Measurements from ENCODE around the gene GYS1. TPM values are rescaled to one million over a fixed set of nuclear protein-coding genes. Genes with fewer than 3 reads are reported as not detected.
A peak's percentile ranks its signal among the peaks of the same experiment; 100 is the strongest.

The GYS1 gene
- total RNA-seq, 4 donors from 2014 or later: 26.4 to 42.0 (median 31.6) TPM

DNA sequence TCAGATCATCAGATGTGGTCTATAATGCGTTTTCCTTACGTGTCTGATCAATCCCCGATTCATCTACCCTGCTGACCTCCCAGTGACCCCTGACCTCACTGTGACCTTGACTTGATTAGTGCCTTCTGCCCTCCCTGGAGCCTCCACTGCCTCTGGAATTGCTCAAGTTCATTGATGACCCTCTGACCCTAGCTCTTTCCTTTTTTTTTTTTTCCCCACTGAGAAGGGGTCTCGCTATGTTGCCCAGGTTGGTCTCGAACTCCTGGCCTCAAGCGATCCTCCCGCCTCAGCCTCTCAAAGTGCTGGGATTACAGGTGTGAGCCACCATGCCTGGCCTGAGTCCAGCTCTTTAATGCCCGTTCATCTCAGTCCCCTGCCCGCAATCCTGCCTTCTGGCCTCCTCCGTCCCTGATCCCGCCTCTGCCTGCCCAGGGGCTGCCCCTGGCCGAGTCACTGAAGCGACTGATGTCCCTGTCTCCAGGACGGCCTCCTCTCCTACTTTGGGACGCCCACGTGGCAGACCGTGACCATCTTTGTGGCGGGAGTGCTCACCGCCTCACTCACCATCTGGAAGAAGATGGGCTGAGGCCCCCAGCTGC, 32.0 kb downstream of the GYS1 start:
- Histone ChIP-seq H3K9me3 (no peaks in the 10 kb centered on the region), H3K27me3 (no peaks in the 10 kb centered on the region), H3K4me3 (no peak overlapping the region), H3K27ac (no peak overlapping the region), H3K36me3 (peaks cover under 1% of the 10 kb centered on the region), H3K4me1 (peaks cover 30% of the 10 kb centered on the region)
- TF ChIP-seq, protein P1, sequence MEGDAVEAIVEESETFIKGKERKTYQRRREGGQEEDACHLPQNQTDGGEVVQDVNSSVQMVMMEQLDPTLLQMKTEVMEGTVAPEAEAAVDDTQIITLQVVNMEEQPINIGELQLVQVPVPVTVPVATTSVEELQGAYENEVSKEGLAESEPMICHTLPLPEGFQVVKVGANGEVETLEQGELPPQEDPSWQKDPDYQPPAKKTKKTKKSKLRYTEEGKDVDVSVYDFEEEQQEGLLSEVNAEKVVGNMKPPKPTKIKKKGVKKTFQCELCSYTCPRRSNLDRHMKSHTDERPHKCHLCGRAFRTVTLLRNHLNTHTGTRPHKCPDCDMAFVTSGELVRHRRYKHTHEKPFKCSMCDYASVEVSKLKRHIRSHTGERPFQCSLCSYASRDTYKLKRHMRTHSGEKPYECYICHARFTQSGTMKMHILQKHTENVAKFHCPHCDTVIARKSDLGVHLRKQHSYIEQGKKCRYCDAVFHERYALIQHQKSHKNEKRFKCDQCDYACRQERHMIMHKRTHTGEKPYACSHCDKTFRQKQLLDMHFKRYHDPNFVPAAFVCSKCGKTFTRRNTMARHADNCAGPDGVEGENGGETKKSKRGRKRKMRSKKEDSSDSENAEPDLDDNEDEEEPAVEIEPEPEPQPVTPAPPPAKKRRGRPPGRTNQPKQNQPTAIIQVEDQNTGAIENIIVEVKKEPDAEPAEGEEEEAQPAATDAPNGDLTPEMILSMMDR (IDR thresholded peaks at IDR 0.05): no peak
- no peak for TF ChIP-seq POLR2A (IDR thresholded peaks at IDR 0.05)
- no peak for TF ChIP-seq POLR2AphosphoS5 (IDR thresholded peaks at IDR 0.05)
- TF ChIP-seq EP300 (IDR thresholded peaks at IDR 0.05): no peak
- DNase-seq (ENCODE audit: low spot score in 2 of 2): no peak
- WGBS: 82% methylated on average over 19 of the region's 19 CpGs

DNA sequence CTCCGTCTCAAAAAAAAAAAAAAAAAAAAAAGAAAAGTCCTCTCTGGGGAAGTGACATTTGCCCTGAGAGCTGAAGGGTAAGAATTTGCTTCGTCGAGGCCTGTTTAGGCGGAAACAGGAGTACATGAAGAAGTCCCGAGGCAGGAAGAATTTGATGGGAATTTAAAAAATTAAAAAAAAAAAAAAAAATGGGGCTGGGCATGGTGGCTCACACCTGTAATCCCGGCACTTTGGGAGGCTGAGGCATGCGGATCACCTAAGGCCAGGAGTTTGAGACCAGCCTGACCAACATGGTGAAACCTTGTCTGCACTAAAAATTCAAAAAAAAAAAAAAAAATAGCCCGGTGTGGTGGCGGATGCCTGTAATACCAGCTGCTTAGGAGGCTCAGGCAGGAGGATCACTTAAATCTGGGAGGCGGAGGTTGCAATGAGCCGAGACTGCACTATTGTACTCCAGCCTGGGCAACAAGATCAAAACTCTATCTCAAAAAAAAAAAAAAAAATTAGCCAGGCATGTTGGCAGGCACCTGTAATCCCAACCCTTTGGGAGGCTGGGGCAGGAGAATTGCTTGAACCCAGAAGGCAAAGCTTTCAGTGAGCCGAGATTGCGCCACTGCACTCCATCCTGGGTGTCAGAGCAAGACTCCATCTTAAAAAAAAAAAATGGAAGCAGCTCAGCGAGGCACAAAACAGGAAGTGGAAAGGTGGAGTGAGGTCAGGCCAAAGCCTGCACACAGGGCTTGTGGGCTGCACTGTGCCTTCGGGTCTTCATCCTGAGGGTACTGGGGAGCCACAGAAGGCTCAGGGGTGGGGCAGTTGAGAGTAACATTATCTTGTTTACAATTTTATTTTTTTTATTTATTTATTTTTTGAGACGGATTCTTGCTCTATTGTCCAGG, 33.5 kb downstream of the GYS1 start:
- Histone ChIP-seq H3K36me3 (no peaks in the 10 kb centered on the region), H3K27ac (no peak overlapping the region), H3K4me1 (peaks cover 36% of the 10 kb centered on the region), H3K9me3 (no peaks in the 10 kb centered on the region), H3K27me3 (no peaks in the 10 kb centered on the region), H3K4me3 (no peak overlapping the region)
- 79% methylated on average over 16 of the region's 16 CpGs for WGBS
- no peak for DNase-seq (ENCODE audit: low spot score in 2 of 2)
- TF ChIP-seq POLR2AphosphoS5 (IDR thresholded peaks at IDR 0.05): no peak
- TF ChIP-seq, protein P1 (IDR thresholded peaks at IDR 0.05): no peak
- no peak for TF ChIP-seq EP300 (IDR thresholded peaks at IDR 0.05)
- TF ChIP-seq POLR2A (IDR thresholded peaks at IDR 0.05): no peak

DNA sequence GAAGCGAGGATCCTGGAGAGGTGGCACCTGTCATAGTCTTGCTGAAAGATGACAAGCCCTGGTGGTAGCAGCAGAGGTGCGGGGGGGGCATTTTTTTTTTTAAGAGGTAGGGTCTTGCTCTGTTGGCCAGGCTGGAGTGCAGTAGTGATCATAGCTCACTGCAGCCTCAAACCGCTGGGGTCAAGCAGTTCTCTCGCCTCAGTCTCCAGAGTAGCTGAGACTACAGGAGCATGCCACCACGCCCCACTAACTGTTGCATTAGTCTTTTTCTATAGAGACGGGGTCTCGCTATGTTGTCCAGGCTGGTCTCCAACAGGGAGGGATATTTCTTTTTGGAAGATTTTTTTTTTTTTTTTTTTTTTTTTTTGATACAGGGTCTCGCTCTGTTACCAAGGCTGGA, 35.1 kb downstream of the GYS1 start:
- no peak for DNase-seq (ENCODE audit: low spot score in 2 of 2)
- Histone ChIP-seq H3K4me3 (no peak overlapping the region), H3K36me3 (no peaks in the 10 kb centered on the region), H3K27me3 (no peaks in the 10 kb centered on the region), H3K9me3 (no peaks in the 10 kb centered on the region), H3K27ac (no peak overlapping the region), H3K4me1 (peaks cover 24% of the 10 kb centered on the region)
- TF ChIP-seq POLR2A (IDR thresholded peaks at IDR 0.05) (no peak), EP300 (IDR thresholded peaks at IDR 0.05) (no peak), POLR2AphosphoS5 (IDR thresholded peaks at IDR 0.05) (no peak)
- TF ChIP-seq, protein P1 (IDR thresholded peaks at IDR 0.05): no peak
- WGBS: 89% methylated on average over 8 of the region's 8 CpGs

DNA sequence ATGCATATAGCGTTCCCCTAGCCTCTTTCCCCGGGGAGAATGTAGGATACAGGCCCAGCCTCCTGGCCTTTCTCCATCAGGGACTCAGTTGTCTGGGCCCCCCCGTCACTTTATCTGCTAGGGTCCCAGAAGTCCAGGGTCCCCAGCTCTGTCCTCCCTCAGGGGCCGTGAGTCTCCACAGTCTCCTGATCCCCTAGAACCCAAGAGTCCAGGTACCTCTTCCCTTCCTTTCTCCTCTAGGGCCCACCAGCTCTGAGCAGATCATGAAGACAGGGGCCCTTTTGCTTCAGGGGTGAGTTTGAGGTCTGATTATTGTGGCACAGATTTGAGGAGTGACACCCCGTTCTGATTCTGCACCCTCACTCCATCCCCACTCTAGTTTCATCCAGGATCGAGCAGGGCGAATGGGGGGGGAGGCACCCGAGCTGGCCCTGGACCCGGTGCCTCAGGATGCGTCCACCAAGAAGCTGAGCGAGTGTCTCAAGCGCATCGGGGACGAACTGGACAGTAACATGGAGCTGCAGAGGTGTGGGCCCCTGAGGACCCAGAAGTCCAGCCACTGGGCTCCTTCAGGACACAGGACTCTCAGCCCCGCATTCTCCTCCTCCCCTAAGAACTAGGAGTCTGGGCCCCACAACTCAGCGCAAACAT, 37.7 kb downstream of the GYS1 start:
- 64% methylated on average over 14 of the region's 16 CpGs for WGBS
- no peaks in the 10 kb centered on the region for H3K9me3 ChIP-seq

More for the DNA sequence above, 37.7 kb downstream of the GYS1 start:
- no peaks in the 10 kb centered on the region for H3K36me3 ChIP-seq
- peaks cover 18% of the 10 kb centered on the region for H3K4me1 ChIP-seq
- DNase-seq (ENCODE audit: low spot score in 2 of 2): no peak
- peak overlapping the region; percentile 60 for H3K4me3 ChIP-seq
- H3K27me3 ChIP-seq: no peaks in the 10 kb centered on the region
- H3K27ac ChIP-seq: peak overlapping the region; percentile 49
- TF ChIP-seq POLR2AphosphoS5 (IDR thresholded peaks at IDR 0.05) (no peak), EP300 (IDR thresholded peaks at IDR 0.05) (no peak), POLR2A (IDR thresholded peaks at IDR 0.05) (no peak)
- TF ChIP-seq, protein P1 (IDR thresholded peaks at IDR 0.05): no peak

Measured in suprapubic skin (tissue), 4 donors.